Prostate gland (tissue), 2 donors: Measurements from ENCODE around the gene DNAJB8.

Source experiments
- CTCF ChIP-seq, 4 experiments: fragments of 200-600 bp in 2 of 4; fragments of 450-650 bp in 2 of 4; sonication (generic) in 2 of 4; IDR thresholded peaks; 1 replicate in 3 of 4; 2 replicates in 1 of 4; pipeline ENCODE4 v1.5.1; 2016 to 2019; ENCODE audit warnings: antibody characterized with exemption in 4 of 4, mild to moderate bottlenecking in 2 of 4, moderate library complexity in 2 of 4
- POLR2A ChIP-seq: fragments of 450-650 bp; IDR thresholded peaks from one replicate; pipeline ENCODE4 v1.6.1; 2016; ENCODE audit warnings: antibody characterized with exemption, mild to moderate bottlenecking
- POLR2AphosphoS5 ChIP-seq: sonication (generic); formaldehyde crosslinking; IDR thresholded peaks from one replicate; pipeline ENCODE4 v1.6.1; 2017; ENCODE audit warnings: antibody characterized with exemption

- TF ChIP-seq POLR2A (no peak), CTCF (IDR thresholded peaks at IDR 0.05) (no peak), POLR2AphosphoS5 (no peak)
Observed at GRCh38 chr3:128468285-128468790, 1.6 kb upstream of the DNAJB8 start.
